ENCODE results near the gene MAP3K5.

Gene MAP3K5

GRCh38 chr6:136647363-136647852 is 144.9 kb downstream of the MAP3K5 start:
- peak; percentile 36 to 45 for DNase-seq (ENCODE audit: low read depth in 2 of 2)

DNA sequence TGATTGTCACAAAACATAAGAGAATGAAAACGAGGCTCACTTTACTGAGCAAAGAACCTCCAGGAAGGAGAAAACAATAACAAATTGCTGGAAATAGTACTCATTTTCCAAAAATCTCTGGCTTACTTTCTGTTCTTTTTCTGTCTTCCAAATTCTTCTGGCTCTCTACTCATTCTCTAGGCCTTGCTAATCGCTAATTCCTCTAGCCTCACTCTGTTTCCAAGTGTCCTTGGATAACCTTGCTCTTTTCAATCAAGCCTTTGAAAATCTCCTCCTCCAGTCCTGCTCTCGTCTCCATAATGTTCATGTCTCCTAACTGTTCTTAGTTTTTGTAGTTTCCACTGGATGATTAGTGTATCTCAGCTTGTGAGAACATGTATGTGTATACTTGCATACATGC is 145.9 kb downstream of the MAP3K5 start:
- DNase-seq (ENCODE audit: low read depth in 2 of 2) = no peak

GRCh38 chr6:136644597-136644952 is 147.7 kb downstream of the MAP3K5 start:
- DNase-seq (ENCODE audit: low read depth in 2 of 2) = no peak

GRCh38 chr6:136643850-136644596 is 148.3 kb downstream of the MAP3K5 start:
- DNase-seq (ENCODE audit: low read depth in 2 of 2) = peak; percentile 44 to 50

DNA sequence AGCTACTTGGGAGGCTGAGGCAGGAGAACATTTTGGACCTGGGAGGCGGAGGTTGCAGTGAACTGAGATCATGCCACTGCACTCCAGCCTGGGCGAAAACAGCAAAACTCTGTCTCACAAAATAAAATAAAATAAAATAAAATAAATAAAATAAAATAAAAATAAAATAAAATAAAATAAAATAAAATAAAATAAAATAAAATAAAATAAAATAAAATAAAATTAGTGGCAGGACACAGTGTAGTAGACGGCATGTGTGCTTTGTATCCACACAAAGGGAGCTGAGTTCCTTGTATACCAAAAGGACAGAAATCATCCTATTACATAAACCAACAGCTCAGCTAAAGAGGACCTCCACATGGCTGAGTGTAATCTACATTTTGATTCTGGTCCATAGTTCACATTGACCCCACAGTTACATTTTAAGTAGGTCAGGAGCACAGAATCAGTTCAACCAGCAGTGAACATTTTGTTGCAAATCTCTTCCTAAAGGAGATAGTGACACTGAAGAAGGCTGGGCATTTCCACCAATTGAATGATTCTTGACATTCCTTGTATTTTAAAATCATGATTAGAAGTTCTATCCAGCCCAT is 150.3 kb downstream of the MAP3K5 start:
- no peak for DNase-seq (ENCODE audit: low read depth in 2 of 2)

DNA sequence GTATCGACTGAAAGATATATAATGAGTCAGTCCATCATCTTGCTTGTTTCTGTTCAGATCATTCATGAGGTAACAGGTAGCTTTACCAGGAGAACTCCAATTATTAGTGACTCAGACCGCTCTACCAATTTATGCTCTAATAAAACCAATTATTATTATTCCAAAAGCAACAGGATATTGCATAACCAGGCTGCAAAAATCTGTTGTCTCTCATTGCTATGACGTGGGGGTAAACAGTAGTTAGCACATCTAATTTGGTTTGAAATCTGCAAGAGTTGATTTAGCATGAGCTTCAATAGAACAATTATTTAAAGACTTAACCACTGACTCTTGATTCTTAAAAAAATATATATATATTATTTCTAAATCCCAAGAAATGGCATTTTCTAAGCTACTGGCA is 151.1 kb downstream of the MAP3K5 start:
- DNase-seq (ENCODE audit: low read depth in 2 of 2) = no peak

DNA sequence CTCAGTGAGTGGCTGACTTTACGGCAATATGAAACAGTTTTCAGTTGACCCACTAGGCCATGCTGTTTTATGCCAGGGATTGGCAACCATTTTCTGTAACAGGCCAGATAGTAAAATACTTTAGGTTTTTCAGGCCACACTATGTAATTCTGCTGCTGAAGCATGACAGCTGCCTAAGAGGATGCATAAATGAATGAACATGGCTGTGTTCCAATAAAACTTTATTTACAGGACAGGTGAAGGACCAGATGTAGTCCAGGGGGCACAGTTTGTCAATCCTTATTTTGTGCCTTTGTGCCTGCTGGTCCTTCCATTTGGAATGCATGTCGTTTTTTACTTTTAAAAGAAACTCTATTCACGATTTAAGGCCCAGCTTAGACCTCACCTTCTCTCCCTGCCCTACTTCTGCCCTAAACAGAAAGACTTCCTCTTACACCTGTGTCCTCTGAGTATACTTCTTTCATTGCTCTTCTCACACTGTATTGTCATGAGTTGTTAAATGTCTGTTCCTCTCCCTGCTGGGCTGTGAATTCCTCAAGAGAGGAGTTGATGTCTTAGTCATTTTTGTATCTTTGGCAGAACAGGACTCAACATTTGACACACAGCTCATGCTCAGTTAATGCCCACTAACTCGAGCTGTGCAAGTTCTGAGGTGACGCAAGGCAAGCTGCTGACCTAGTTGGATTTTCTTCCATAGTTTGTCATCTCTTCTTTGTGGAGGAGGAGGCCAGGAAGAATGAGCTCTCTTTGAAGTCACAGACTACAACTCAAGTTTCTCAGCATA is 152.0 kb downstream of the MAP3K5 start:
- no peak for DNase-seq (ENCODE audit: low read depth in 2 of 2)

- no peak for DNase-seq (ENCODE audit: low read depth in 2 of 2)
These were observed 152.6 kb downstream of the MAP3K5 start for GRCh38 chr6:136639702-136640101.

DNA sequence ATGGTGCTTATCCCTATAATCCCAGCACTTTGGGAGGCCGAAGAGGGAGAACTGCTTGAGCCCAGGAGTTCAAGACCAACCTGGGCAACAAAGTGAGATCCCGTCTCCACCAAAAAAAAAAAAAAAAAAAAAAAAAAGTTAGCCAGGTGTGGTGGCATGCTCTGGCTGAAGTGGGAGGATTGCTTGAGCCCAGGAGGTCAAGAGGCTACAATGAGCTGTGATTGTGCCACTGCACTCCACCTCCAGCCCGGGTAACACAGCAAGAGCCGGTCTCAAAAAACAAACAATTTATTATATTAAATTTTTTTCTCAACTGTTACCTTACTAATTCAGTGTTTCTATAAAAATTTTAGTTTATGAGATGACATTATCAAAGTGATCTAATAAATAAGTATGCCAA is 156.7 kb downstream of the MAP3K5 start:
- DNase-seq (ENCODE audit: low read depth in 2 of 2) = no peak

DNA sequence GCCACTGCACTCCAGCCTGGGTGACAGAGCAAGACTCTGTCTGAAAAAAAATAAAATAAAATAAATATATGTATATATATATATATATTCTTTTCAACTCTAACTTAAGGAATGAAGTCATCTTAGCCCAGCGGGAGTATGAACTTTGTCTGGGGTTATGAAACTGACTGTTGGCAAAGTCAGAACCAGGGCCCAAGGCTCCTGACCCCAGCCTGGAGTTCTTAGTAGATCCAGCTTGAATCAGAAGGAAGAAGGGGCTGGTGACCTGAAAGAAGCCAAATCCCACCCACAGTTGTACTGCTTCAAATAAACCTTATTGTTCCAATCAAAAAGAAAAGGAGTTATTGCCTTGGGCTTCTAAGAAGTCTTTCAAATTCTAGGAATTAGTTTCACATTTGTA is 158.9 kb downstream of the MAP3K5 start:
- no peak for DNase-seq (ENCODE audit: low read depth in 2 of 2)

GRCh38 chr6:136628996-136629395 is 163.3 kb downstream of the MAP3K5 start:
- DNase-seq (ENCODE audit: low read depth in 2 of 2) = no peak

DNA sequence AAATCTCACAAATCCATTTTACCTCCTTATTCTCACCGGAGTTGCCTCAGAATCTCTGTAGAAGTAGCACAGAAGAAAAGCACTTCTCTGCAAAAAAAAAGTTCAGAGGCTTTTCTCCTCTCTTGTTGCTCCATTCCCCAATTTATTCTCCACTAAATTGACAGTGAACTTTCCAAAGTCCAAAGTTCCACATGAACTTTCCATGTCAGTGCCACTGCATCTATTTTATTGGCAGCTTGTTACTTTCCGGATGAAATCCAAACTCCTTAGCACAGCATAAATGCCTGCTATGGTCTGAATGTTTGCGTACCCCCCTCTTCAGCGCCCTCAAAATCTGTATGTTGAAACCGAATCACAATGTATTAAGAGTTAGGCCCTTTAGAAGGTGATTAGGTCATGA is 165.1 kb downstream of the MAP3K5 start:
- no peak for DNase-seq (ENCODE audit: low read depth in 2 of 2)

GRCh38 chr6:136625293-136625692 is 167.0 kb downstream of the MAP3K5 start:
- DNase-seq (ENCODE audit: low read depth in 2 of 2) = no peak

- no peak for DNase-seq (ENCODE audit: low read depth in 2 of 2)
These were observed 167.9 kb downstream of the MAP3K5 start for GRCh38 chr6:136624347-136624746.

DNA sequence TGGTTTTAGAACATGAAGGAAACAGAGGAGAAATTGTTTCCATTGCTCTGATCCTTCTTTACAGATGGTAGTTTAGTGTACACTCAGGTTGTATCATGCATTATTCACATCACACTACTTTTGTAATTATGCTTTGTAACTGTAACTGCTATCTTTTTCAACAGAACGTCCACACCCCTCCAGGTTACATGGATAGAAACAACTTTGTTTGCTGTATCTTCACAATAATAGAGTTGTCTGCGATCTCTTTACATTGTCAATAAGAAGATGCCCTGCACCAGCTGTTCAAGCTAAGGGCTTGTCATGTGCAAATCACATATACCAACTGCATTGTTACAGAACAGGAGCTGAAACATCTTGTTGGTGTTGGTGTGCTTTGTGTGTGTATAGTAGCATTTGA is 174.2 kb downstream of the MAP3K5 start:
- DNase-seq (ENCODE audit: low read depth in 2 of 2) = no peak

DNA sequence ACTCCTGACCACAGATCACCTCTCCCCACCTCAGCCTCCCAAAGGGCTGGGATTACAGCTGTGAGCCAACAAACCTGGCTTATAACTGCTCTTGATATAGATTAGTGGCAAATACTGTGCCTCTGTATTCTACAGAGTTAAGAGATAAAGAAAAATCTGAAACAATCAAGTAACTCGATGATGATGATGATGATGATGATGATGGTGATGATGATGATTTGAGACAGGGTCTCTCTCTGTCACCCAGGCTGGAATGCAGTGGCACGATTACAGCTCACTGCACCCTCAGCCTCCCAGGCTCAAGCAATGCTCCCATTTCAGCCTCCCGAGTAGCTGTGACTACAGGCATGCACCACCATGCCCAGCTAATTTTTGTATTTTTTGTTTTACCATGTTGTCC is 175.8 kb downstream of the MAP3K5 start:
- DNase-seq (ENCODE audit: low read depth in 2 of 2) = no peak

DNA sequence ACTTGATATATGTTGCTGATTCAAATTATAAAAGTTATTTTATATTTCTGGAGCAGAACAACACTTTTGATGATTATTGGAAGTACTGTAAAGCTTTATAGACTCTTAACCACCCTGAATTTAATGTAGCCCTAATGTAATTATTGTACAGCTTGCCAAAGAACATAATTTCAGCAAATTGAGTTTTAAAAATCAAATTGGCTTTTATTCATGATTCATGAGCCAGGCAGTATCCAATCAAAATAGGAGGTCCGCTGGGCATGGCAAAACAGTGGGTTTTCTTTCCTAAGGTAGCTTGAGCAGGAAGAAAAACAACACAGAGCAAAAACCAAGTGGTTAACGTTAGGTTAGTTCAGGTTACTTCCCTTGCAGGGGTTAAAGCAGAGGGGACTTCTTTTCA is 177.3 kb downstream of the MAP3K5 start:
- DNase-seq (ENCODE audit: low read depth in 2 of 2) = no peak

- DNase-seq (ENCODE audit: low read depth in 2 of 2) = no peak
These were observed 177.9 kb downstream of the MAP3K5 start for GRCh38 chr6:136614350-136614749.

- peak; percentile 88 for DNase-seq (ENCODE audit: low read depth in 2 of 2)
These were observed 178.8 kb downstream of the MAP3K5 start for GRCh38 chr6:136613477-136613876.

DNA sequence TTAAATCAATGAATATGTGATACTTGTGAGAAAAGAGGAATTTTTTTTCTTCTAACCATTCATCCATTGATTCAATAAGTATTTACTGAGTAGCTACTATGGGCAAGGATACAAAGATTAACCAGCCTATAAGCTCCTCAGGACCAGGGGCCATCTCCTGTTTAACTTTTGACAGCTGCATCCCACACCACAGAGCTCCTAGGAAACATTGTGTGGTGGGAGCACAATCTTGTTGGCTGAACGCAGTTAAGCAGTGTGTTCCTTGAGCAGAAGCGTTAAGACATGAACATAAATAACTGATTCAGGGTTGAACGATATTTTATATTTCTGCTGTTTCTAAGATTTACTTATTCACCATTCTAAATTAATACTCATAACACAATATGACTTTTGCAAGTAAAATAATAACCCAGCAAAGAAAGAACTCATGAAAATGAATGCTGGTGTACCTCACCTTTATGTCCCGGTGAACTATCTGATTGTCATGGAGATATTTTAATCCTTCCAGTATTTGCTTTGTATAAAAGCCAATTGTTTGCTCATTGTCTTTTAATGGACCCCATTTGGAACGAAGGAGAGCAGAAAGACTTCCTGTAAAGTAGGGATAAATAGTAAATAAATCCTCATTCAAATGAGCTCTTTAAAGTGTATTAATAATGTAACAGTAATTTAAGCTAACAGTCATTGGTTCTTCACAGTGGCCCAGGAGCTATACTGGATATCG is 179.4 kb downstream of the MAP3K5 start:
- no peak for DNase-seq (ENCODE audit: low read depth in 2 of 2)

GRCh38 chr6:136611746-136612145 is 180.5 kb downstream of the MAP3K5 start:
- no peak for DNase-seq (ENCODE audit: low read depth in 2 of 2)

GRCh38 chr6:136611133-136611532 is 181.1 kb downstream of the MAP3K5 start:
- no peak for DNase-seq (ENCODE audit: low read depth in 2 of 2)
